Loucy (cell line): ENCODE data around the gene DTNBP1.

Source experiments
- EZH2phosphoT487 ChIP-seq: fragments of 200-600 bp; IDR thresholded peaks from 2 replicates; pipeline ENCODE4 v1.6.1; 2018; ENCODE audit warnings: antibody characterized with exemption, mild to moderate bottlenecking, moderate library complexity, borderline replicate concordance
- TF ChIP-seq, protein P1 (sequence below): fragments of 200-600 bp; sonication (generic); conservative IDR thresholded peaks from 2 replicates; pipeline ENCODE4 v1.5.1; 2014; ENCODE audit warnings: mild to moderate bottlenecking, antibody characterized with exemption, low read length

DNA sequence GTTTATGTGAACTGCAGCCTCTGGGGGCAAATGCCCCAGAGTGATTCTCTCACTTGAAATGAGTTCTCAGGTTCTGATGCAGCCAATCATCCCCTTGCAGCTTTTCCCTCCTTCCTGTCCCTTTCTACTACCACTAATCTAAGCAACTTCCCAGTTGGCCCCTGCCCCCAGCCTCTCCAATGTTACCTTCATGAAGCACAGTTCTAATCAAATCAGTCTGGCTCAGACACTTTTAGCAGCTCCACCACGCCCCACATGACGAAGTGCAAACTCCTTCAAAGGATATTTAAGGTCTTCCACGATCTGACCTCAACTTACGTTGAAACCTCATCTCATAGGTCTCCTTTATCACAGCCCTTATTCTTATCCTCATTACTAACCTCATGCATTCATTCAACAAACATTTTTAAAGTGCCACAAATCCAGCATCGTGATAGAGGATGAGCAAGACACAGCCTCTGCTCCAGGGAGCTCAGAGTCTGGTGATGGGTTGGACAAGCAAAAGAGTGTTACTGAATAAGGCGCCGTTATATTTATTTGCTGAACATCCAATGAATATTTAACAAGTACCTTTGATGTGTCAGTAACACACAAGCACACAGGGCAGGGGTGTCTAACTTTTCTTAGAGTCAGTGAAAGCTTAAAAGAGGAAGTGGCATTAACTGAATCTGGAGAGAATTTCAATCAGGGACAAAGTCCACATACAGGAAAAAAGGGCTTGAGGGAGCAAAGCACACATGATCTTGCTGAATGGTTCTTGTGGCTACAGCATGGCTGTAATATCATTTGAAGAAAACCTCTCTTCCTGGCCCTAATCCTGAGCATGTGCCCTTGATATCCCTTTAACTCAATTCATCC is 20.4 kb upstream of the DTNBP1 start:
- TF ChIP-seq, protein P1, sequence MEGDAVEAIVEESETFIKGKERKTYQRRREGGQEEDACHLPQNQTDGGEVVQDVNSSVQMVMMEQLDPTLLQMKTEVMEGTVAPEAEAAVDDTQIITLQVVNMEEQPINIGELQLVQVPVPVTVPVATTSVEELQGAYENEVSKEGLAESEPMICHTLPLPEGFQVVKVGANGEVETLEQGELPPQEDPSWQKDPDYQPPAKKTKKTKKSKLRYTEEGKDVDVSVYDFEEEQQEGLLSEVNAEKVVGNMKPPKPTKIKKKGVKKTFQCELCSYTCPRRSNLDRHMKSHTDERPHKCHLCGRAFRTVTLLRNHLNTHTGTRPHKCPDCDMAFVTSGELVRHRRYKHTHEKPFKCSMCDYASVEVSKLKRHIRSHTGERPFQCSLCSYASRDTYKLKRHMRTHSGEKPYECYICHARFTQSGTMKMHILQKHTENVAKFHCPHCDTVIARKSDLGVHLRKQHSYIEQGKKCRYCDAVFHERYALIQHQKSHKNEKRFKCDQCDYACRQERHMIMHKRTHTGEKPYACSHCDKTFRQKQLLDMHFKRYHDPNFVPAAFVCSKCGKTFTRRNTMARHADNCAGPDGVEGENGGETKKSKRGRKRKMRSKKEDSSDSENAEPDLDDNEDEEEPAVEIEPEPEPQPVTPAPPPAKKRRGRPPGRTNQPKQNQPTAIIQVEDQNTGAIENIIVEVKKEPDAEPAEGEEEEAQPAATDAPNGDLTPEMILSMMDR: no peak
- TF ChIP-seq EZH2phosphoT487: no peak
